GM12873 (cell line): ENCODE results near the gene IST1.
A peak's percentile ranks its signal among the peaks of the same experiment; 100 is the strongest.

Experiments used
- TF ChIP-seq, protein P1 (sequence below): IDR thresholded peaks from 2 replicates; pipeline ENCODE4 v1.5.1; 2012; ENCODE audit warnings: low read depth, mild to moderate bottlenecking, moderate library complexity, low read length, control low read depth; ENCODE audit not compliant: insufficient read depth; ENCODE audit errors: missing control alignments

Gene IST1

DNA sequence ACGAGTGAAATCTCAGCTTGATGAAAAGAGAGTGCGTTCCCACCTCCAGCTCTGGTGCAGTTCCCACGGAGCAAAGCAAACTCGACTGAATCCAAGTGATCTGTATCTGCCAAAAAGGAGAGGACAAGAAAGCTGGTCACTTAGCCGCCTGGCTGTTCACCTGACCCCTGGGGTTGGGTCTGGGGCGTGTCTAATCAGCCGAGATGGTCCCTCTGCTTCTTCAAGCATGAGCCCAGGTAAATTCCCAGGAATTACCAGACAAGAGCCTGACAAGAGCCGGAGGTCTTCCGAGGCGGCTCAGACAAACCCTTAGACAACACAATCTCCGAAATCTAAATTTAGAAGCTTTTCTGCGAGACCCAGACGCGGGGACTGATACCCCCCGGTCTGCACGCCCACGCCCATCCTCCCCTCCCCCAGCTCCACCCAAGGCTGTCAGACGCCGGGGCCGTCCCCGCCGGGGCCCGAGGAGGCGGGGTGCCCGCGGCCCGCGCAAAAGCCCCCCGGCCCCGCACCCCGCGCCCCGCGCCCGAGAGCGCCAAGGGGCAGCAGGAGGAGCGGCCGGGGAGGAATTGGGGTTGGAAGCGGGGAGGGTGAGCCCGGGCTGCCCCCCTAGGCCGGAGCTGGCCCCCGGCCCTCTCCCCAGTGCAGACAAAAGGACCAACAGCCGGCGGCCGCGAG lies 12.0 kb upstream of the IST1 start:
- TF ChIP-seq, protein P1, sequence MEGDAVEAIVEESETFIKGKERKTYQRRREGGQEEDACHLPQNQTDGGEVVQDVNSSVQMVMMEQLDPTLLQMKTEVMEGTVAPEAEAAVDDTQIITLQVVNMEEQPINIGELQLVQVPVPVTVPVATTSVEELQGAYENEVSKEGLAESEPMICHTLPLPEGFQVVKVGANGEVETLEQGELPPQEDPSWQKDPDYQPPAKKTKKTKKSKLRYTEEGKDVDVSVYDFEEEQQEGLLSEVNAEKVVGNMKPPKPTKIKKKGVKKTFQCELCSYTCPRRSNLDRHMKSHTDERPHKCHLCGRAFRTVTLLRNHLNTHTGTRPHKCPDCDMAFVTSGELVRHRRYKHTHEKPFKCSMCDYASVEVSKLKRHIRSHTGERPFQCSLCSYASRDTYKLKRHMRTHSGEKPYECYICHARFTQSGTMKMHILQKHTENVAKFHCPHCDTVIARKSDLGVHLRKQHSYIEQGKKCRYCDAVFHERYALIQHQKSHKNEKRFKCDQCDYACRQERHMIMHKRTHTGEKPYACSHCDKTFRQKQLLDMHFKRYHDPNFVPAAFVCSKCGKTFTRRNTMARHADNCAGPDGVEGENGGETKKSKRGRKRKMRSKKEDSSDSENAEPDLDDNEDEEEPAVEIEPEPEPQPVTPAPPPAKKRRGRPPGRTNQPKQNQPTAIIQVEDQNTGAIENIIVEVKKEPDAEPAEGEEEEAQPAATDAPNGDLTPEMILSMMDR, result no peak

DNA sequence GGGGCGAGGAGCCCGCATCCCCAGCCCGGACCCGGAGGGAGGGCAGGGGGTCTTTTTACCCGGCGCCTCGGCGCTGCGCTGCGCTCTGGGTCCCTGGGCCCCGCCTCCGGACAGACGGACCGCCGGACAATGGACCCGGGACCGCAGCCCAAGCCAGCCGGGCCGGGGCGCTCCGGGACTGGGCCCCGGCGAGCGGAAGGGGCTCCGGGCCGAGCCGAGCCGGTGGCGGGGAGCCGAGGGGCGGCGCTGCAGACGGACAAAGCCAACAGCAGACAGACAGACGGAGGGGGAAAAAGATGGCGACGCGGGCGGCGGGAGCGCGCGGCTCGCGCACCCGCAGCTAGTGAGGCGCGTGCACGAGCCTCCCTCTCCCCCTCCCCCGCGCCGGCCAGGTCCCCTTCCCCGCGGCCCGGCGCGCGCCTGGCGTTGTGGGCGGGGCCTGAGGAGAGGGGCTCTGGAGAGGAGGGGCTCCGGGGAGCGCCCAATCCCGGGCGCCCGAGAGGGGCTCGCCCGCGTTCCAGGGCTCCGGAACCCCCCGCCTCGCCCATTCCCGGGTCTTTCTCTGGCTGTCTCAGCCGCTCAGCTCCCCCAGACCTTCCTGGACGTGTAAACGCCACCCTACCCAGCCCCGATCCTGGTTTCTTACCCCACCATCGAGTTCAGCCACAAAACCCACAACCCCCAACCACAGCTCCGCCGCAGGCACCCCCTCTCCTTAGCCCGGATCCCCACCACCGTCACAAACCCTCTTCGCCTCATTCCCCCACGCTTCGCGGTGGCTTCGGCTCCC lies 11.3 kb upstream of the IST1 start, which contains the start of gene ZNF821:
ZNF821 (minus strand) TSS at position 334 of the 790 bp plus-strand sequence. CDS start 4,236 bp downstream, outside the sequence.
- TF ChIP-seq, protein P1, result peak; percentile 47

DNA sequence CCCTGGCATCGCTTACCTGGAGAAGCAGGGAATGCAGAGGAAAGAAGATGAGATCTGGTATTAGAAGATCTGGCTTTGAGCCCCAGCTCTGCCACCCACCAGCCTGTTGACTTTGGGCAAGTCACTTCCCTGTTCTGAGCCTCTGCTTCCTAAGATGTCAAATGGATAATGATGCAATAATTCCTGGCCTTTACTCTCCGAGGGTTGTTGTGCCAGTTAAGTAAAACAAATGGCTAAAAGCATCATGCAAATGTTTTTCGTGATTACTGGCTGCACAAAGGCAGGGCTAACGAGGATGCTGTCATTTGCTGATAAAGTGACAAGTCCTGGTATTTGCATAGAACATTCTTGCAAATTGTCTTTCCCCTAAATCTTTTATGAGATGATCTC lies 10.1 kb upstream of the IST1 start:
- TF ChIP-seq, protein P1, result no peak

DNA sequence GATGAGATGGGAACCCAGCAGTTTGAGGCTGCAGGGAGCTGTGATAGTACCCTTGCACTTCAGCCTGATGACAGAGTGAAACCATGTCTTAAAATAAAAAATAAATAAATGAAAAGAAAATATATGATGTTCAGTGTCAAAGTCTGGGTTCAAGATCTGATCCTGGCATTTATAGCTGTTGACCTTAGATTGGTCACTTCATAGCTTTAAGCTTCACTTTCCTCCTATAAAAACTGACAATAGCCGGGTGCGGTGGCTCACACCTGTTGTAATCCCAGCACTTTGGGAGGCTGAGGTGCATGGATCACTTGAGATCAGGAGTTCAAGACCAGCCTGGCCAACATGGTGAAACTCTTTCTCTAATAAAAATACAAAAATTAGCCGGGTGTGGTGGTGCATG lies 6.2 kb upstream of the IST1 start:
- TF ChIP-seq, protein P1, result no peak

DNA sequence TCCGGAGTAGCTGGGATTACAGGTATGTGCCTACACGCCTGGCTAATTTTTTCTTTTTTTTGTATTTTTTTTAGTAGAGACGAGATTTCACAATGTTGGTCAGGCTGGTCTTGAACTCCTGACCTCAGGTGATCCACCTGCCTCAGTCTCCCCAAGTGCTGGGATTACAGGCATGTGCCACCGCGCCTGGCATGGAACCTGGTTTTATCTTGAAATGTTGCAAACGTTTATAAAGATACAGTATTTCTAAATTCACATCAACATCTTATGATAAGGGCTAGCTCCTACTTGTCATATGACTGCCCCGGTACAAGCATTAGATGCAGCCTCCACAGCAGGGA lies 1.5 kb upstream of the IST1 start:
- TF ChIP-seq, protein P1, result no peak

DNA sequence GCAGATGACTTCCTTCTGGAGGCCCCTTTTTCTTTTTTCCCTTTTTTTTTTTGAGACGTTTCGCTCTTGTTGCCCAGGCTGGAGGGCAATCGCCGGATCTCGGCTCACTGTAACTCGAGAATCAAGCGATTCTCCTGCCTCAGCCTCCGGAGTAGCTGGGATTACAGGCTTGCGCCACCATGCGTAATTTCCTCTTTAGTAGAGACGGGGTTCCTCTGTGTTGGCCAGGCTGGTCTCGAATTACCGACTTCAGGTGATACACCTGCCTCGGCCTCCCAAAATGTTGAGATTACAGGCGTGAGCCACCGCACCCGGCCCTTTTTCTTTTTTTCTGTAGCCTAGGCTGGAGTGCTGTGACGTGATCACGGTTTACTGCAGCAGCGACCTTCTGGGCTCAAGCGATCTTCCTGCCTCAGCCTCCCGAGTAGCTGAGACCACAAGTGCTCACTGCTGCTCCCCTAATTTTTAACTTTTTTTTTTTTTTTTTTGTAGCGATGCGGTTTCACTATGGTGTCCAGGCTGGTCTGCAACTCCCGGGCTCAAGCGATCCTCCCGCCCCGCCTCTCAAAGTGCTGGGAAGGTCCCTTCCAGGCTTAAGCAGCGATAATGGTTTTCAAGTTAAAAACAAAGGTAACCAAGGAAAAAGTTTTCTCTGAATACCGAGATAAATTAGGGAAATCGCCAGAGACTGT lies 956 bp upstream of the IST1 start:
- TF ChIP-seq, protein P1, result peak; percentile 36
